Uterus (tissue), 4 donors: ENCODE data around the gene GREM1. TPM values are rescaled to one million over a fixed set of nuclear protein-coding genes. Genes with fewer than 3 reads are reported as not detected.

Source experiments
- DNase-seq, 2 donors: peaks; one replicate each; pipeline ENCODE4 v3.0.0-alpha.2; 2019 to 2020
- H3K27ac ChIP-seq, 2 donors: fragments of 200-600 bp; sonication (generic); 1 replicate in 1 of 2; 2 replicates in 1 of 2; pipeline ENCODE4 v1.5.1; 2016 to 2018
- H3K27me3 ChIP-seq, 2 donors: fragments of 200-600 bp; sonication (generic); one replicate each; pipeline ENCODE4 v1.5.1; 2018 to 2019; ENCODE audit warnings: control low read depth in 1 of 2
- H3K36me3 ChIP-seq, 2 donors: fragments of 200-600 bp; sonication (generic); one replicate each; pipeline ENCODE4 v1.5.1; 2019; ENCODE audit warnings: control low read depth in 1 of 2
- H3K4me1 ChIP-seq, 2 donors: fragments of 200-600 bp; sonication (generic); one replicate each; pipeline ENCODE4 v1.5.1; 2018 to 2019; ENCODE audit warnings: control low read depth in 1 of 2
- H3K4me3 ChIP-seq, 2 donors: fragments of 200-600 bp; sonication (generic); 1 replicate in 1 of 2; 2 replicates in 1 of 2; pipeline ENCODE4 v1.5.1; 2018 to 2019; ENCODE audit warnings: mild to moderate bottlenecking in 1 of 2
- H3K9me3 ChIP-seq, 2 donors: fragments of 200-600 bp; sonication (generic); one replicate each; pipeline ENCODE4 v1.5.1; 2019; ENCODE audit warnings: control low read depth in 1 of 2
- CTCF ChIP-seq, 4 experiments: fragments of 200-600 bp in 2 of 4; fragments of 450-650 bp in 2 of 4; sonication (generic) in 2 of 4; IDR thresholded peaks; one replicate each; pipeline ENCODE4 v1.5.1; 2016 to 2019; ENCODE audit warnings: antibody characterized with exemption in 4 of 4, mild to moderate bottlenecking in 2 of 4, moderate library complexity in 1 of 4
- POLR2A ChIP-seq, 2 donors: fragments of 450-650 bp; IDR thresholded peaks; one replicate each; pipeline ENCODE4 v1.6.1; 2016; ENCODE audit warnings: antibody characterized with exemption in 2 of 2, mild to moderate bottlenecking in 1 of 2, moderate library complexity in 1 of 2
- intact Hi-C: fragments of 100-400 bp; cut with DNase I; formaldehyde crosslinking; loops from one replicate; pipeline ENCODE4 v1.15.1; 2023; ENCODE audit warnings: low total_unique reads
- total RNA-seq, 4 donors: library from RNA; depleted of rRNA in 3 of 4; stranded (reverse); fragments of >200 nt in 3 of 4; gene quantifications; one replicate each; pipeline versions ENCODE4 v1.1.0 to v1.2.4, GENCODE V29; 2014 to 2023
- donor health status: DM: yes; HTN: yes; CAD: no.

The GREM1 gene
- total RNA-seq, 4 donors from 2014 or later = 0.88 to 5.4 (median 5.2) TPM

- H3K27me3 ChIP-seq = no peaks in the 10 kb centered on the region
- TF ChIP-seq CTCF (IDR thresholded peaks at IDR 0.05) = no peak
- no peak for TF ChIP-seq POLR2A (IDR thresholded peaks at IDR 0.05)
- intact Hi-C loops = no loop called here
- H3K36me3 ChIP-seq = no peaks in the 10 kb centered on the region
- DNase-seq = no peak
- H3K9me3 ChIP-seq = no peaks in the 10 kb centered on the region
- H3K4me3 ChIP-seq = no peak overlapping the region
- no peaks in the 10 kb centered on the region for H3K4me1 ChIP-seq
- no peak overlapping the region for H3K27ac ChIP-seq
Measured at GRCh38 chr15:32775103-32775502, 57.3 kb downstream of the GREM1 start.

- Histone ChIP-seq H3K4me1 (no peaks in the 10 kb centered on the region), H3K27ac (no peak overlapping the region), H3K36me3 (no peaks in the 10 kb centered on the region), H3K9me3 (no peaks in the 10 kb centered on the region), H3K27me3 (no peaks in the 10 kb centered on the region), H3K4me3 (no peak overlapping the region)
- DNase-seq = no peak
- intact Hi-C loops = no loop called here
- TF ChIP-seq POLR2A (IDR thresholded peaks at IDR 0.05) (no peak), CTCF (IDR thresholded peaks at IDR 0.05) (no peak)
Measured at GRCh38 chr15:32778391-32779176, 60.8 kb downstream of the GREM1 start.

GRCh38 chr15:32781781-32782180 is 64.0 kb downstream of the GREM1 start:
- intact Hi-C loops = no loop called here
- TF ChIP-seq CTCF (IDR thresholded peaks at IDR 0.05) (no peak), POLR2A (IDR thresholded peaks at IDR 0.05) (no peak)
- no peak overlapping the region for H3K4me3 ChIP-seq
- no peaks in the 10 kb centered on the region for H3K4me1 ChIP-seq
- DNase-seq = no peak
- no peaks in the 10 kb centered on the region for H3K27me3 ChIP-seq
- H3K9me3 ChIP-seq = no peaks in the 10 kb centered on the region
- no peak overlapping the region for H3K27ac ChIP-seq
- no peaks in the 10 kb centered on the region for H3K36me3 ChIP-seq

GRCh38 chr15:32784581-32784980 is 66.8 kb downstream of the GREM1 start:
- no peak overlapping the region for H3K4me3 ChIP-seq
- no peaks in the 10 kb centered on the region for H3K27me3 ChIP-seq
- intact Hi-C loops = no loop called here
- H3K27ac ChIP-seq = no peak overlapping the region
- DNase-seq = no peak
- H3K36me3 ChIP-seq = no peaks in the 10 kb centered on the region
- H3K4me1 ChIP-seq = no peaks in the 10 kb centered on the region
- no peaks in the 10 kb centered on the region for H3K9me3 ChIP-seq
- no peak for TF ChIP-seq CTCF (IDR thresholded peaks at IDR 0.05)
- TF ChIP-seq POLR2A (IDR thresholded peaks at IDR 0.05) = no peak

- Histone ChIP-seq H3K27me3 (no peaks in the 10 kb centered on the region), H3K4me1 (no peaks in the 10 kb centered on the region), H3K27ac (no peak overlapping the region), H3K9me3 (no peaks in the 10 kb centered on the region), H3K4me3 (no peak overlapping the region), H3K36me3 (no peaks in the 10 kb centered on the region)
- TF ChIP-seq POLR2A (IDR thresholded peaks at IDR 0.05) = no peak
- TF ChIP-seq CTCF (IDR thresholded peaks at IDR 0.05) = no peak
- intact Hi-C loops = no loop called here
- DNase-seq = no peak
Measured at GRCh38 chr15:32786906-32787305, 69.1 kb downstream of the GREM1 start.
